ENCODE measurements around the gene NRIP2. TPM values are rescaled to one million over a fixed set of nuclear protein-coding genes. Genes with fewer than 3 reads are reported as not detected.
"Not testable (repeated sequence)": the region's sequence is repeated elsewhere in the genome, so short reads cannot be mapped to it uniquely, and the experiment has no call there.

NRIP2 gene
- total RNA-seq, 3 donors from 2014 or later: 0.64 to 2.2 (median 0.96) TPM

- peaks cover 8% of the 10 kb centered on the region for H3K4me1 ChIP-seq (ENCODE audit: low read depth)
- no peaks in the 10 kb centered on the region for H3K36me3 ChIP-seq (ENCODE audit: low read depth)
- ATAC-seq (peak; percentile 74), DNase-seq (no peak)
- no peaks in the 10 kb centered on the region for H3K9me3 ChIP-seq
- intact Hi-C loops (cut with DNase I, micrococcal nuclease): no loop called here
- TF ChIP-seq CTCF (IDR thresholded peaks at IDR 0.05): no peak
- H3K4me3 ChIP-seq: peak overlapping the region; percentile 66
These were observed 41.7 kb upstream of the NRIP2 start for GRCh38 chr12:2876431-2877046.

- H3K9me3 ChIP-seq; H3K4me1 ChIP-seq (ENCODE audit: low read depth); H3K36me3 ChIP-seq (ENCODE audit: low read depth); ATAC-seq; intact Hi-C loops (cut with DNase I, micrococcal nuclease); DNase-seq; H3K4me3 ChIP-seq: not testable (repeated sequence)
These were observed 34.3 kb upstream of the NRIP2 start for GRCh38 chr12:2868986-2869632.

- intact Hi-C loops (cut with DNase I, micrococcal nuclease): no loop called here
- TF ChIP-seq CTCF (IDR thresholded peaks at IDR 0.05): no peak
- H3K4me1 ChIP-seq (ENCODE audit: low read depth): no peaks in the 10 kb centered on the region
These were observed 29.4 kb upstream of the NRIP2 start for GRCh38 chr12:2864198-2864597.

GRCh38 chr12:2863402-2863801 is 28.6 kb upstream of the NRIP2 start:
- H3K9me3 ChIP-seq; H3K36me3 ChIP-seq (ENCODE audit: low read depth); DNase-seq; ATAC-seq; intact Hi-C loops (cut with DNase I, micrococcal nuclease); H3K4me1 ChIP-seq (ENCODE audit: low read depth); H3K4me3 ChIP-seq: not testable (repeated sequence)

More at GRCh38 chr12:2864198-2864597, 29.4 kb upstream of the NRIP2 start:
- H3K36me3 ChIP-seq (ENCODE audit: low read depth): no peaks in the 10 kb centered on the region
- no peaks in the 10 kb centered on the region for H3K9me3 ChIP-seq
- no peak for ATAC-seq
- DNase-seq: no peak
- no peak overlapping the region for H3K4me3 ChIP-seq

GRCh38 chr12:2862876-2863275 is 28.0 kb upstream of the NRIP2 start:
- Histone ChIP-seq H3K36me3 (ENCODE audit: low read depth) (no peaks in the 10 kb centered on the region), H3K9me3 (no peaks in the 10 kb centered on the region), H3K4me1 (ENCODE audit: low read depth) (no peaks in the 10 kb centered on the region), H3K4me3 (no peak overlapping the region)
- no peak for DNase-seq
- no peak for ATAC-seq
- intact Hi-C loops (cut with DNase I, micrococcal nuclease): no loop called here
- TF ChIP-seq CTCF (IDR thresholded peaks at IDR 0.05): no peak

- Histone ChIP-seq H3K9me3 (no peaks in the 10 kb centered on the region), H3K4me3 (no peak overlapping the region), H3K4me1 (ENCODE audit: low read depth) (peaks cover 5% of the 10 kb centered on the region), H3K36me3 (ENCODE audit: low read depth) (no peaks in the 10 kb centered on the region)
- no peak for TF ChIP-seq CTCF (IDR thresholded peaks at IDR 0.05)
- intact Hi-C loops (cut with DNase I, micrococcal nuclease): no loop called here
- ATAC-seq: no peak
- no peak for DNase-seq
These were observed 25.3 kb upstream of the NRIP2 start for GRCh38 chr12:2860170-2860569.

All from mucosa of descending colon (tissue), 3 donors.